Measurements from ENCODE around the gene ARRB2.

The ARRB2 gene

GRCh38 chr17:4725646-4726310 is 15.3 kb downstream of the ARRB2 start:
- no peak for DNase-seq (ENCODE audit: low spot score)

DNA sequence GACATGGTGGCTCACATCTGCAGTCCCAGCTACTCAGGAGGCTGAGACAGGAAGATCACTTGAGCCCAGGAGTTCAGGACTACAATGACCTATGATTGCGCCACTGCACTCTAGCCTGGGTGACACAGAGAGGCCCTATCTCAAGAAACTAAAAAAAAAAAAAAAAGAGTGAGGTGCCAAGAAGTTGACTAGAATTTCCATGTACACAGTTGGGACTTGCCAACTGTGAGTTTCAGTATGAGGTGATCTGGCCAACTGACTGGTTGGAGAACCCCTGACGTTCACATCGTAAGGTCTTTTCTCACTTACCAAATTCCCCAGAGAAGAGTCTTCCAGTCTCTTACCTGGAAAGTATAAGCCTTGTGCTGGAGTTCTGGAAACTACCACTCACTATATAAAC is 17.7 kb downstream of the ARRB2 start:
- DNase-seq (ENCODE audit: low spot score), result no peak

GRCh38 chr17:4733073-4733531 is 22.7 kb downstream of the ARRB2 start:
- no peak for DNase-seq (ENCODE audit: low spot score)

GRCh38 chr17:4734857-4735475 is 24.5 kb downstream of the ARRB2 start:
- DNase-seq (ENCODE audit: low spot score), result no peak

- no peak for DNase-seq (ENCODE audit: low spot score)
These were observed 25.6 kb downstream of the ARRB2 start for GRCh38 chr17:4735876-4736651.

GRCh38 chr17:4738136-4739121 is 28.0 kb downstream of the ARRB2 start:
- DNase-seq (ENCODE audit: low spot score), result no peak

DNA sequence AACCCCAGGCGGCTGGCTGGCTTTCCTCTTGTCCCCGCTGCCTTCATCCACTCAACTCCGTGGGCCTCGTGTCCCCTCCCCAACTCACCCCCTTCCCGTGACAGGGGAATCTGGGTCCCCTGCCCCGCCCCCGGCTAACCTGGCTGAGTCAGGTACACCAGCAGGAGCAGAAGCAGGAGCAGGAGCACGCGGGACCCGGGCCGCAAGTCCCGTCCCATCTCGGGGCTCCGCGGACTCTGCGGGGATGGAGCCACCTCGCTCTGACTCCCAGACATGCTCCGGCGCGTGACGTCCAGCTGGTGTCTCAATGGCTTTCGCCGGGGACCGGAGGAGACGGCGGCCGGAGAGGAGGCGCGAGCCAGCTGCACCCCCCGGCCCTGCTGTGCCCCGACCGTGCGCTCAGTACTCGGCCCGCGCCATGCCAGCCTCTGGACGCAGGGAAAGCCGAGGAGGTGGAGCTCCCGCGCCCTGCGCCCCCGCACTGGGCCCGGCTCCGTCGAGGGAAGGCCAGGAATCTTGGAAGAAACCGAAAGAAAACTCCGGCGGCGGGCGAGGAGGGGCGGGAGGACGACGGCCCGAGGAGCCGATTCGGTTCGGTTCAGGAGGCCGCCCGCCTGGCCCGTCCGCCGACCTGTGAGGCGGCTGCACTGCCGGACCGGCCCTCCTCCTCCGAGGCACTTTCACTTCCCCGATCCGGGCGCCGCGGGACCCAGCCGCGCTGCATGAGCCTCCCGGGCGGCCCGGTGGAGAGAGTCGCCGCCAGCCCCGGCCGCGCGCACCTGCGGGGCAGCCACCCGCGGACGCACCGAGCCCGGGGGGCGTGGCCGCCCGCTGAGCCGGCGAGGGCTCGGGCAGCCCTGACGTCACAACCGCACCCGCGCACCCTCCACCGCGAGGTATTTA is 28.9 kb downstream of the ARRB2 start, which contains the start of the genes CXCL16 and ZMYND15:
Gene CXCL16 (minus strand): TSS at position 807 of the 903 bp plus-strand sequence. CDS start 589 bp downstream, at position 218.
Gene ZMYND15 (plus strand): TSS at position 712 of the 903 bp plus-strand sequence. CDS start 716 bp downstream, outside the sequence.
- DNase-seq (ENCODE audit: low spot score), result no peak

DNA sequence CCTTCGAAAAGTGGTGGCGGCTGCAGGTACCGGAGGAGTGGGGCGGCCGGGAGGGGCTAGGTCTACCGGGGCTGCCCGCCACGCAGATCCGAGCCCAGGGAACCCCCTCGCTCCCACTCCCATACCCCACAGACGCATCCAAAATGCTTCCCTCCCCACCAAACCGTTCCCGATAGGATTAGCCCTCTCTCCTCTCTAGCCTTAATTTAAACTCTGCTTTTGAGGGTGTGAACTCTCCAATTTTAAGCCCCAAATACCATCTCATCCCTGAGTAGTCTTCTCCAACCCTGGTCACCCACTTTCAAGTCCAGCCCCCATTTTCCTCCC is 29.6 kb downstream of the ARRB2 start:
- no peak for DNase-seq (ENCODE audit: low spot score)

DNA sequence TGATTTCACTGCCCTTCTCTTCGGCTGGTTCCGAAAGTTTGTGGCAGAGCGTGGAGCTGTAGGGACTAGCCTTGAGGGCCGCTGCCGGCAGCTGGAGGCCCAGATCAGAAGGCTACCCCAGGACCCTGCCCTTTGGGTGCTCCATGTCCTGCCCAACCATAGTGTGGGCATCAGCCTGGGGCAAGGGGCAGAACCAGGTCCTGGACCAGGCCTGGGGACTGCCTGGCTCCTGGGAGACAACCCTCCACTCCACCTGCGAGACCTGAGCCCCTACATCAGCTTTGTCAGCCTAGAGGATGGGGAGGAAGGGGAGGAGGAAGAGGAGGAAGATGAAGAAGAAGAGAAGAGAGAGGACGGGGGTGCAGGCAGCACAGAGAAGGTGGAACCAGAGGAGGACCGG is 30.2 kb downstream of the ARRB2 start:
- DNase-seq (ENCODE audit: low spot score), result no peak

DNA sequence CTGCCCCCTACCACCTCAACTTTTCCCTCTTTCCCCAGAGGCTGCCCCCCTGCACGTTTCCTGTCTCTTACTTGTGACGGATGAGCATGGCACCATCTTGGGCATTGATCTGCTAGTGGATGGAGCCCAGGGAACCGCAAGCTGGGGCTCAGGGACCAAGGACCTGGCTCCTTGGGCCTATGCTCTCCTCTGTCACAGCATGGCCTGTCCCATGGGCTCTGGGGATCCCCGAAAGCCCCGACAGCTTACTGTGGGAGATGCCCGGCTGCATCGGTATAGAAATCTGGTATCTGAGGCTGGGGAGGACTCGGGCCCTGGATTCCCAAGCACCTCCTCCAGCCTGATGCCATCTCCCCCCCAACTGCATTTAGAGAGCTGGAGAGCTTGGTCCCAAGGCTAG is 31.1 kb downstream of the ARRB2 start:
- no peak for DNase-seq (ENCODE audit: low spot score)

DNA sequence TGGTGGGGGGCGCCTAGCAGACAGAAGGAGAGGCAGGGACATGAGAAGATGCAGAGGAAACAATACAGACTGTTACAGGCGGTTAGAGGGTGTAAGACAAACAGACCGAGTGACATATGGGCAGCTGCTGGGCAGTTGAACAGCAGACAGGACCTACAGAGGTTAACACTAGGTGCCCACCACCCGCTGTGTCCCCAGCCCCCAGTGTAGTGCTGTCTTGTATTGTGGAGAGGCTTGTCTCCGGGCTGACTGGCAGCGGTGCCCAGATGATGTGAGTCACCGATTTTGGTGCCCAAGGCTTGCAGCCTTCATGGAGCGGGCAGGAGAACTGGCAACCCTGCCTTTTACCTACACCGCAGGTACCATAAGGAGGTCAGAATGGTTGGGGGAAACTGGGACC is 31.7 kb downstream of the ARRB2 start:
- no peak for DNase-seq (ENCODE audit: low spot score)

- DNase-seq (ENCODE audit: low spot score), result no peak
These were observed 32.2 kb downstream of the ARRB2 start for GRCh38 chr17:4742629-4743028.

DNA sequence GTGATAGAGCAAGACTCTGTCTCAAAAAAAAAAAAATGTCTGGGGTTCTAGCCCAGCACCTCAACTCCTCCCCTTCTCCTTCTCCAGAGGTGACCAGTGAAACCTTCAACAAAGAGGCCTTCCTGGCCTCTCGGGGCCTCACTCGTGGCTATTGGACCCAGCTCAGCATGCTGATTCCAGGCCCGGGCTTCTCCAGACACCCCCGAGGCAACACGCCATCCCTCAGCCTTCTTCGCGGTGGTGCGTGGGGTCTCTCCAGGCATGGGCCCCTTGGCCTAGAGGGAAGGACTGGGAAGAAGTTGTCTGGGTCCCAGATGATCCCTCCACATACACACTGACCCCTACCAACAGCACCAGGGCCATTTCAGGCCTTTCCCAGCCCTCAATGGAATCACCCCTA is 32.8 kb downstream of the ARRB2 start:
- DNase-seq (ENCODE audit: low spot score), result no peak

GRCh38 chr17:4743898-4744297 is 33.5 kb downstream of the ARRB2 start:
- DNase-seq (ENCODE audit: low spot score), result no peak

DNA sequence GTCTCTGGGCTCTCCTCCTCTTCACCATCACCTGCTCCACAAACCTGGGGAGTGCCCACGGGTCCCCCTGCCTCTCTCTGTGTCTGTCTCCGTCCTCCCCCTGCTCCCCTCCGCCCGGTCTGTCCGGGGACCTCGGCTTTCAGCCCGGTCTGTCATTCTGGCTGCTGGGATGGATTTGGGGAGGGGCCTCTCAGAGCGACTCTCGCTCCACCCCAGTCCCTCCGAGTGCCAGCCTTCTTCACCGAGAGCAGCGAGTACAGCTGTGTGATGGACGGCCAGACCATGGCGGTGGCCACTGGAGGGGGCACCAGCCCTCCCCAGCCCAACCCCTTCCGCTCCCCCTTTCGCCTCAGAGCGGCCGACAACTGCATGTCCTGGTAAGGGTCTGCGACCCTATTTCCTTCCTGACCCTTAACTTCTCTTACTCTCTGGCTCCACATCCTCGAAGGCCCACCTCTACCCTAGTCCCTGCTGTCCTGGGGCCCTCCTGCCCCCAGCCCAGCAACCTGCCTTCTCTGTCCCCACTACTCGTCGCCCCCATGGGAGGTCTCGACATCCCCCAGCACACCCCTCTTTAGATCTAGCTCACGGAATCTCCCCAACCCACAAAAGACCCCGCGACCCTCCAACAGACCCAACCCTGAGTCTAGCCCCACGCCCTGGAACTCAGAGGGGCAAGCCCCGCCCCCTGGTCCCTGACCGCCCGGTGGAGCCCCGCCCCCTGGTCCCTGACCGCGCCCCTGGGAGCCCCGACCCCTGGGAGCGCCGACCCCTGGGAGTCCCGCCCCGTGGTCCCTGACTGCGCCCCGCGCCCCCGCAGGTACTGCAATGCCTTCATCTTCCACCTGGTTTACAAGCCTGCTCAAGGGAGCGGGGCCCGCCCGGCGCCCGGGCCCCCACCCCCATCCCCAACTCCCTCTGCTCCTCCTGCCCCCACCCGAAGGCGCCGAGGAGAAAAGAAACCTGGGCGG is 34.9 kb downstream of the ARRB2 start:
- no peak for DNase-seq (ENCODE audit: low spot score)

GRCh38 chr17:4747847-4748246 is 37.4 kb downstream of the ARRB2 start:
- DNase-seq (ENCODE audit: low spot score), result no peak

GRCh38 chr17:4748686-4749085 is 38.3 kb downstream of the ARRB2 start:
- no peak for DNase-seq (ENCODE audit: low spot score)

GRCh38 chr17:4750606-4751005 is 40.2 kb downstream of the ARRB2 start:
- DNase-seq (ENCODE audit: low spot score), result no peak

DNA sequence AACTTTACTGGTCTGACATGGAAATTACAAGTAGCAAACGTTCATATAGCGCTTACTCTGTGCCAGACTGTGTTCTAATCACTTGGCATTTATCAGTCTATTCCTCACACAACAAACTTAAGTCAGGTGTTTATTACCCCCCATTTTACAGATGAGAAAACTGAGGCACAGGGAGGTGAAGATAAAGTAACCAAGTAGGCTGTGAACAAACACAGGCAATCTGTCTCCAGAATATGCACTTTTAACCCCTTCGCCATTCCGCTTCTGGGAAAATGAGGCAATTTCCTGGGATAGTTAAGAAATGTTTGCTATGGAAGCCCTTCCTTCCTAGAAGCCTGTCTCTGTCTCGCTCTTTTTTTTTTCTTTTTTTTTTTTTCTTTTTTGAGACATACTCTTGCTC is 41.5 kb downstream of the ARRB2 start:
- no peak for DNase-seq (ENCODE audit: low spot score)

GRCh38 chr17:4753392-4753791 is 43.0 kb downstream of the ARRB2 start:
- no peak for DNase-seq (ENCODE audit: low spot score)
